BLaER1 treated with 17β-estradiol and CSF1 and Interleukin-3, amounts not matched to agents 10 nM and 100 nM (cell line): ENCODE data around the gene TRDN.
A peak's percentile ranks its signal among the peaks of the same experiment; 100 is the strongest.
"Not testable (repeated sequence)": the region's sequence is repeated elsewhere in the genome, so short reads cannot be mapped to it uniquely, and the experiment has no call there.

Experiments used
- H3K27ac ChIP-seq, 11 experiments: shearing (Covaris generic); formaldehyde crosslinking; 2 replicates each; pipeline ENCODE4 v1.8.1; 2022
- H3K27me3 ChIP-seq, 11 experiments: shearing (Covaris generic); formaldehyde crosslinking; 2 replicates each; pipeline ENCODE4 v1.8.1; 2022
- H3K36me3 ChIP-seq, 11 experiments: shearing (Covaris generic); formaldehyde crosslinking; 2 replicates each; pipeline ENCODE4 v1.8.1; 2022
- H3K4me1 ChIP-seq, 10 experiments: shearing (Covaris generic); formaldehyde crosslinking; 2 replicates each; pipeline ENCODE4 v1.8.1; 2022
- H3K4me2 ChIP-seq, 11 experiments: shearing (Covaris generic); formaldehyde crosslinking; 2 replicates each; pipeline ENCODE4 v1.8.1; 2022
- H3K4me3 ChIP-seq, 10 experiments: shearing (Covaris generic); formaldehyde crosslinking; 2 replicates each; pipeline ENCODE4 v1.8.1; 2022
- H3K9ac ChIP-seq, 11 experiments: shearing (Covaris generic); formaldehyde crosslinking; 2 replicates each; pipeline ENCODE4 v1.8.1; 2022
- H3K9me3 ChIP-seq, 11 experiments: shearing (Covaris generic); formaldehyde crosslinking; replicated peaks in 1 of 11; 2 replicates each; pipeline ENCODE4 v1.8.1; 2022
- H4K20me1 ChIP-seq, 11 experiments: shearing (Covaris generic); formaldehyde crosslinking; 2 replicates each; pipeline ENCODE4 v1.8.1; 2022
- Cebpa-rat ChIP-seq, 11 experiments: shearing (Covaris generic); IDR thresholded peaks; 2 replicates each; pipeline ENCODE4 v1.8.1; 2022

The TRDN gene

DNA sequence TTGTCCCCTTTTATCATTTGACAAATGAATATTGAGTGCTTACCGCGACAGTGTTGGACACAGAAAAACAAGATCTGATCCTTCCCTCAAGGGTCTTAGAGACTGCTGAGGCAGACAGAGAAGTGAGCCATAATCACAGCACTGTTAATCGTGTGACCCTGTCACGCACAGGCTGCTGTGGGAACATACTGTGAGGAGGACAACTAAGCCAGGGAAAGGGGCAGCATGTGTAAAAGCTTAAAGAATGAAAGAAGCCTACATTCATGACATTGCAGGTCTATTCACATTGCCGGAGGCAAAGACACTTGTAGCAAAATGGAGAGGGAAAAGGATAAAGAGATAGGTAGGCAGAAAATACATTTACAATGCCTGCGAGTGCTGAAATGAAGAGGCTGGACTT lies 32.7 kb downstream of the TRDN start:
- no peak overlapping the region for H3K9ac ChIP-seq
- H3K4me2 ChIP-seq = no peak overlapping the region
- TF ChIP-seq Cebpa-rat (IDR thresholded peaks at IDR 0.05) = no peak
- H3K36me3 ChIP-seq = no peaks in the 10 kb centered on the region
- H3K4me3 ChIP-seq = no peak overlapping the region
- no peaks in the 10 kb centered on the region for H3K9me3 ChIP-seq
- H3K27me3 ChIP-seq = no peaks in the 10 kb centered on the region
- H4K20me1 ChIP-seq = no peaks in the 10 kb centered on the region
- H3K4me1 ChIP-seq = no peaks in the 10 kb centered on the region
- no peak overlapping the region for H3K27ac ChIP-seq

DNA sequence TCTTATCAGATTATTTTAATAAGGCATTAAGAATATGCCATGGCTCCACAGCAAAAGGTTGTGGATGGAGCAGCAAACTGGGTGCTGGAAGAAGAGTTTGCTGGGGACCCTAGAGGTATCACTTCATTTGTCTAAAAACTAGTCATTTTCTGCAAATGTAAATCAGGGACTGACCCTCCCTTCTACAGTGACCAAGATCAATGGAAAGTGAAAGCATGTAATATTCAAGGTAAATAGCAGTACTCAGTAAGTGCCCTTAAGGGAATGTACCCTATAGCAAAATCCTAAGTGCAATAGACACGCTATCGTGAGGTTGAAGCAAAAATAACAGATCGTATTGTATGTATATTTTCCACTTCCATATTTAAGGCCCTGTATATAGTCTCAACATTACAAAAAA lies 38.7 kb downstream of the TRDN start:
- no peaks in the 10 kb centered on the region for H3K4me1 ChIP-seq
- H3K9me3 ChIP-seq = no peaks in the 10 kb centered on the region
- no peaks in the 10 kb centered on the region for H4K20me1 ChIP-seq
- H3K27ac ChIP-seq = no peak overlapping the region
- H3K4me2 ChIP-seq = no peak overlapping the region
- no peak overlapping the region for H3K4me3 ChIP-seq
- no peak overlapping the region for H3K9ac ChIP-seq
- TF ChIP-seq Cebpa-rat (IDR thresholded peaks at IDR 0.05) = no peak
- H3K27me3 ChIP-seq = no peaks in the 10 kb centered on the region
- H3K36me3 ChIP-seq = no peaks in the 10 kb centered on the region

DNA sequence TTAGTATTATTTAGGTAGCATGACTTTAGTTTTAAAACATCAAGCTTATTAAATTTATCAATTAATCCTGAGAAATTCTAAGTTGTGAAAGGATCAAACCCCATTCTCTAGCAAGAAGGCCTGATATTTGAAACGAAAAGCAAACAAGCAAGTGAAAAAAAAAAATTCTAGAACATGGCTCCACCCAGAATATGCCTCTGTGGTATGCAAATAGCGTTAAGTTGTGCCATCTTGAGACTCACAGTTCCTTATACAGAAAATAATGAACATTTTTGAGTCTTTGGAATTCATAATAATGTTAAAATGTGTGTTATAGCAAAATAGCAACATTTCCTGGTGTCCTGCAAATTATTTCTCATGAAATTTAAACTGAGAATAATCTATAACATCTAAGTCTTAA lies 42.0 kb downstream of the TRDN start:
- no peak overlapping the region for H3K4me2 ChIP-seq
- H3K36me3 ChIP-seq = no peaks in the 10 kb centered on the region
- H3K4me1 ChIP-seq = no peaks in the 10 kb centered on the region

DNA sequence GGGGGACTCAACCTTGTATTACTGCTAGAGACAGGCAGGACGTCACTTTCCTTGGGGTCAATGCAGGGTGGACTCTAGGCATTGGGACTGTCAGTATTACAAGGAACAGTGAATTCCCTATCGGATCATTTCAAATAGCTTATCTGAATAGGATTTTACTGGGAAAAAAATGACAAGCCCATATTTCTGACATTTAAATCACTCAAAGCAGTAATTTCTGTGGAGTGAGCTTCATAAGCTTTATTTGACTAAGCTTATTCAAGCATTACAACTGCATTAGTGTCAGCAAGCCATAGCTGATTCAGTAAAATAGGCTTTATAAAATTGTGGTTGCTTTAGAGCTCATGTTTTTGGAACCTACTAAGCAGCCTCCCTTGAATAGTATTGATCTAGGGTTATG lies 44.3 kb downstream of the TRDN start:
- Histone ChIP-seq H3K27ac (no peak overlapping the region), H3K36me3 (no peaks in the 10 kb centered on the region), H3K27me3 (no peaks in the 10 kb centered on the region), H3K4me1 (no peaks in the 10 kb centered on the region), H3K4me2 (no peak overlapping the region), H3K4me3 (no peak overlapping the region), H4K20me1 (no peaks in the 10 kb centered on the region), H3K9me3 (no peaks in the 10 kb centered on the region), H3K9ac (no peak overlapping the region)
- no peak for TF ChIP-seq Cebpa-rat (IDR thresholded peaks at IDR 0.05)

More for the DNA sequence above, 42.0 kb downstream of the TRDN start:
- Histone ChIP-seq H3K4me3 (no peak overlapping the region), H3K27ac (no peak overlapping the region), H3K9ac (no peak overlapping the region), H3K27me3 (no peaks in the 10 kb centered on the region), H3K9me3 (no peaks in the 10 kb centered on the region), H4K20me1 (no peaks in the 10 kb centered on the region)
- TF ChIP-seq Cebpa-rat (IDR thresholded peaks at IDR 0.05) = no peak

DNA sequence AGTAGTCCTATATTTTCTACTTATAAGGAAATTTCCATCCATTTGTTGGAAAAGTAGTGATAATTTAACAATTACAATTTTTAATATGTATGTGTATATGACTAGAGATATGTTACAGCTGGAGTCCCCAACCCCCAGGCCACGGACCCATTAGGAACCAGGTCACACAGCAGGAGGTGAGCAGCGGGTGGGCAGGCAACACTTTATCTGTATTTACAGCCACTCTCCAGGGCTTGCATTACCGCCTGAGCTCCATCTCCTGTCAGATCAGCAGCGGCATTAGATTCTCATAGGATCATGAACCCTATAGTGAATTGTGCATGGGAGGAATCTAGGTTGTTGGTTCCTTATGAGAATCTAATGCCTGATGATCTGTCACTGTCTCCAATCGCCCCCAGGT lies 46.8 kb downstream of the TRDN start:
- Histone ChIP-seq H3K9me3 (no peaks in the 10 kb centered on the region), H3K4me2 (no peak overlapping the region), H3K4me3 (no peak overlapping the region), H3K36me3 (no peaks in the 10 kb centered on the region), H3K9ac (no peak overlapping the region), H3K4me1 (no peaks in the 10 kb centered on the region), H4K20me1 (no peaks in the 10 kb centered on the region), H3K27ac (no peak overlapping the region), H3K27me3 (no peaks in the 10 kb centered on the region)
- no peak for TF ChIP-seq Cebpa-rat (IDR thresholded peaks at IDR 0.05)

DNA sequence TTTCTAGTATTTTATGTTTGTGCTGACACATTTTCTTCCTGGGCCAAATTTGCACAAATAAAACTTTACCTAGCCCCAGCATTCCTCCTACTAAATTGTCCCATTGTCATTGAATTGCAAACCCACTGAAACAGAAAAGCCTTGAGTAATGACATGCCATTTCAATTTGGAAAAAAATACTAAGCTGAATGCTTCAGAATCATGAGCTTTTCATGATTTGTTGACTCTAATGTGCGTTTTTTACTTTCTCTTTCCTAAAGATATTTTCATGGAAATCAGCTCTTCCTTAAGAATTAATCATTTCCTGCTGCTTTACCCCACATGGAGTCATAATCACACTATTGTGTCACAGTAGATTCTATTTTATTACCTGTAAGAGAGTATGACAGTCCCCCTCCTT lies 47.4 kb downstream of the TRDN start:
- Histone ChIP-seq H3K4me1 (no peaks in the 10 kb centered on the region), H3K9ac (no peak overlapping the region), H3K9me3 (no peaks in the 10 kb centered on the region), H3K4me2 (no peak overlapping the region), H3K27ac (no peak overlapping the region), H3K27me3 (no peaks in the 10 kb centered on the region), H4K20me1 (no peaks in the 10 kb centered on the region), H3K36me3 (no peaks in the 10 kb centered on the region), H3K4me3 (no peak overlapping the region)
- no peak for TF ChIP-seq Cebpa-rat (IDR thresholded peaks at IDR 0.05)

DNA sequence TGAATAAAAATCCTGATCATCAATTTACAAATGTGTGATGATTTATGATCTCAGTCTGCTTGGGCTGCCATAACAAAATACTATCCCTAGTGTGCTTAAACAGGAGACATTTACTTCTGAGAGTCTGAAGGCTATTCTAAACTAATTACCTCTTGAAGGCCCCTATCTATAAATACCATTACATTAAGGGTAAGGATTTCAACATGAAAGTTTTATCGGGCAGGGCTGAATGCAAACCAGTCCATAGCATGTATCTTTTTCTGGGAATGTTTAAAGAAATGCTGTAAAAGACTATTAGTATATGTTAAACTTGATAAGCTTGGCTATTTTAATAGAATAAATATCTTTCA lies 48.2 kb downstream of the TRDN start:
- no peaks in the 10 kb centered on the region for H3K27me3 ChIP-seq
- no peak overlapping the region for H3K9ac ChIP-seq
- no peaks in the 10 kb centered on the region for H3K9me3 ChIP-seq
- H3K27ac ChIP-seq = no peak overlapping the region
- H4K20me1 ChIP-seq = no peaks in the 10 kb centered on the region
- H3K4me1 ChIP-seq = no peaks in the 10 kb centered on the region
- H3K36me3 ChIP-seq = no peaks in the 10 kb centered on the region
- H3K4me2 ChIP-seq = no peak overlapping the region
- no peak overlapping the region for H3K4me3 ChIP-seq
- TF ChIP-seq Cebpa-rat (IDR thresholded peaks at IDR 0.05) = no peak

DNA sequence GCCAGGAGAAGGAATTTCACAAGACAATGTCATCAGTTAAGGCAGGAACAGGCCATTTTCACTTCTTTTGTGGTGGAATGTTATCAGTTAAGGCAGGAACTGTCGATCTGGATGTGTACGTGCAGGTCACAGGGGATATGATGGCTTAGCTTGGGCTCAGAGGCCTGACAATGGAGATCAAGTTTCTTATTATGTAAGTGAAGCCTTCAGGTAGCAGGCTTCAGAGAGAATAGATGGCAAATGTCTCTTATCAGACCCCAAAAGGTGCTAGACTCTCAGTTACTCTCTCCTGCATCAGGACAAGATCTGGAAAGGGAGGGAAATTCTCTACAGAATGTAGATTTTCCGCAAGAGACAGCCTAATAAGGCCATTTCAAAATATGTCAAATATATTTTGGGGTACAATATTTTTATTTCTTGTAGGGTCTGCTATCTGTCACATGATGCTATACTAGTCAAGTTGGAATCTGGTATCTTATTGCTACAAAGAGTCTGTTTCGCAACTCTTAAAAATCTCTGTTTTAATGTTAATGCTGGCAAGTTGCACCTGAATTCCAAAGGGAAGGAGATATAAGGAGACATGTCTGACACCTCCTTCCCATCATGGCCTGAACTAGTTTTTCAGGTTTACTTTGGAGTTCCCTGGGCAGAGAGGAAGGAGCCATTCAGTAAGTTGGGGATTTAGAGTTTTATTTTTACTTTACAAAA lies 48.8 kb downstream of the TRDN start:
- H3K36me3 ChIP-seq = no peaks in the 10 kb centered on the region
- no peak overlapping the region for H3K9ac ChIP-seq
- no peaks in the 10 kb centered on the region for H3K4me1 ChIP-seq
- no peak overlapping the region for H3K4me3 ChIP-seq
- H3K27ac ChIP-seq = no peak overlapping the region
- 0 out of 22 replicates have a peak, but pooled peaks of 1 of the 11 experiments have one; percentile 18 for TF ChIP-seq Cebpa-rat (IDR thresholded peaks at IDR 0.05)
- H3K9me3 ChIP-seq = no peaks in the 10 kb centered on the region
- H4K20me1 ChIP-seq = no peaks in the 10 kb centered on the region
- H3K4me2 ChIP-seq = no peak overlapping the region
- no peaks in the 10 kb centered on the region for H3K27me3 ChIP-seq

DNA sequence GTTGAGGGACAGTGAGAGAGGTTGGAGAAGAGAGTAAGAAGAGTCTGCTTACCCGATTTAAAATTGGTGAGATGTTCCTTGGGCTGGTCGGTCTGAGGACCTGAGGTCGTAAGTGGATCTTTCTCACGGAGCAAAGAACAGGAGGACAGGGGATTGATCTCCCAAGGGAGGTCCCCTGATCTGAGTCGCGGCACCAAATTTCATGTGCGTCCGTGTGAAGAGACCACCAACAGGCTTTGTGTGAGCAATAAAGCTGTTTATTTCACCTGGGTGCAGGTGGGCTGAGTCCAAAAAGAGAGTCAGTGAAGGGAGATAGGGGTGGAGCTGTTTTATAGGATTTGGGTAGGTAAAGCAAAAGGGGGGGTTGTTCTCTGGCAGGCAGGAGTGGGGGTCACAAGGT lies 49.3 kb downstream of the TRDN start:
- not testable (repeated sequence) for H3K4me3 ChIP-seq, H3K36me3 ChIP-seq

DNA sequence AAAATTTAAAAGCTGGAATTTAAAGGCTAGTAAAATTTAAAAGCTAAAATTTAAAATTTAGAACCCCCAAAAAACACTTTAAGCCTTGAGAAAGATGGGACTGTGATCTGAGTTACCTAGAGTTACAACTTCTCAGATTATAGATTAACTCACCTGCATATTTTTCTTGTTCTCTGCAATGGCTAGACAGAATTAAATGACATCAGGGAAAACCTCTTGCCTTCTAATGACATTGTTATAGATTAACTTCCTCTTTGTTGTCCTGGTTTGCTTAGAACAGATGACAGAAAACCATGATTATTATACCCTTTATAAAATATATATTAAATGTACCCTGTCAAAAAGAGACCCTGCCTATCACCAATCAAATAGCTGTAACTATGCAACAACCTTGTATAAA lies 56.4 kb downstream of the TRDN start:
- H3K4me3 ChIP-seq = no peak overlapping the region
- H3K27me3 ChIP-seq = no peaks in the 10 kb centered on the region
- no peaks in the 10 kb centered on the region for H3K9me3 ChIP-seq
- TF ChIP-seq Cebpa-rat (IDR thresholded peaks at IDR 0.05) = no peak
- H3K4me1 ChIP-seq = no peaks in the 10 kb centered on the region
- H4K20me1 ChIP-seq = no peaks in the 10 kb centered on the region
- no peaks in the 10 kb centered on the region for H3K36me3 ChIP-seq
- H3K27ac ChIP-seq = no peak overlapping the region
- H3K9ac ChIP-seq = no peak overlapping the region
- no peak overlapping the region for H3K4me2 ChIP-seq

More for the DNA sequence above, 49.3 kb downstream of the TRDN start:
- not testable (repeated sequence) for H3K9me3 ChIP-seq, H3K9ac ChIP-seq, H3K4me2 ChIP-seq, H4K20me1 ChIP-seq, H3K27ac ChIP-seq, H3K27me3 ChIP-seq, H3K4me1 ChIP-seq
